NCI-H146 treated with DMSO at 0.1 percent for 48 hours (cell line): ENCODE measurements around the gene RIN3.

Experiments used
- DNase-seq: peaks from one replicate; lab custom pipeline; 2025; ENCODE audit not compliant: unreplicated experiment; lab: John Stamatoyannopoulos, UW

Gene RIN3

DNA sequence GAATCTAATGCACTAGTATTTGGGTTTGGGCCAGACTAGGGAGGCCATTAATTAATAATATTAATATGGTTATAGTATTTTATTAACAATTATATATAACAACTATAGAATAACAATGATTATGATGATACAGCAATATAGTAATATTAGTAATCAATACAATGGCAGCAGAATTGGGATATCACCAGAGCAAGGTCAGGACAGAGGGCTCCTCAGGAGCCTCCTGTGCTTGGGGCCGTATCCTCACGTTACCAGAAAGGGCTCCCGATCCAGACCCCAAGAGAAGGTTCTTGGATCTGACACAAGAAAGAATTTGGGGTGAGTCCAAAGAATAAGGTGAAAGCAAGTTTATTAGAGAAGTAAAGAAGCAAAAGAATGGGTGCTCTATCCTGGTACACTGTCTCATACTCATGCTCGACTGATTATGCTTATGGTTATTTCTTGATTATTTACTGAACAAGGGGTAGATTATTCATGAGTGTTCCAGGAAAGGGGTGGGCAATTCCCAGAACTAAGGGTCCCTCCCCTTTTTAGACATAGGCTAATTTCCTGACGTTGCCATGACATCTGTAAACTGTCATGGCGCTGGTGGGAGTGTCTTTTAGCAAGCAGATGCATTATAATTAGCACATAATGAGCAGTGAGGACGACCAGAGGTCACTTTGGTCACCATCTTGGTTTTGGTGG, 61.6 kb downstream of the RIN3 start:
- no peak for DNase-seq

DNA sequence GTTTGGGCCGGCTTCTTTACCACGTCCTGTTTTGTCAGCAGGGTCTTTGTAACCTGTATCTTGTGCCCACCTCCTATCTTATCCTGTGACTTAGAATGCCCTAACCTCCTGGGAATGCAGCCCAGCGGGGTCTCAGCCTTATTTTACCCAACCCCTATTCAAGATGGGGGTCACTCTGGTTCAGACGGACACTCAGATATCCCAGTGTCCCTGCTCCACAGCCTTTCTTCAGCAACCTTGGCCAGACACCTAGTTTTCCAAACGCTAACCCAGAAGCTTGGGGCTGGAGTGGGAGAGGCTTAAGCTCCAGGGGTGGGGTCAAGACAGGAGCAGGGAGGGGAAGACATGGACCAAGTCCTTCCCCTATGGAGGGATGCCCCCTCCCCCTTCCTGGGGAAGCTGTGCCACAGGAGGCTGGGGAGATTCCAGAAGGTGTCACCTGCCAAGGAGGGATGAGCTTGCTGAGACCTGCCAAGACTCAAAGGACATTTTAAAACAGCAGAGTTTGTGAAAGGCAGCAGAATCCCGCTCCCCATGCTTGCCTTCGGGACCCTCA, 62.2 kb downstream of the RIN3 start:
- no peak for DNase-seq

DNA sequence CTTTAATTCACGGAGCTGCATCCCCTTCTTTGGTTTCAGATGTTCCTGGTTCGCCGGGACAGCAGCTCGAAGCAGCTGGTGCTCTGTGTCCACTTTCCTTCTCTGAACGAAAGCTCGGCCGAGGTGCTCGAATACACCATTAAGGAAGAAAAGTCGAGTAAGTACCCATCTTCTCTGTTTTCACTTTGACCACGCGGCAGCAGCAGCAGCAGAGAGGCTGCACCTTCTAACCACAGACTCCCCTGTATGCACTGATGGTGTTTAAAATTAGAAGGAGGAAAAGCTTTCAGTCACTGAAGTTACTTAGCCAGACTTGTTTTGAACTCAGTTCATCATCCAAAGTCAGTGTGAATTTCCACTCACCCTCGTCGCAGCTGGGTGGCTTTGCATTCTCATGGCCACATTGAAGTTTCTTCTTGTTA, 63.8 kb downstream of the RIN3 start:
- no peak for DNase-seq

DNA sequence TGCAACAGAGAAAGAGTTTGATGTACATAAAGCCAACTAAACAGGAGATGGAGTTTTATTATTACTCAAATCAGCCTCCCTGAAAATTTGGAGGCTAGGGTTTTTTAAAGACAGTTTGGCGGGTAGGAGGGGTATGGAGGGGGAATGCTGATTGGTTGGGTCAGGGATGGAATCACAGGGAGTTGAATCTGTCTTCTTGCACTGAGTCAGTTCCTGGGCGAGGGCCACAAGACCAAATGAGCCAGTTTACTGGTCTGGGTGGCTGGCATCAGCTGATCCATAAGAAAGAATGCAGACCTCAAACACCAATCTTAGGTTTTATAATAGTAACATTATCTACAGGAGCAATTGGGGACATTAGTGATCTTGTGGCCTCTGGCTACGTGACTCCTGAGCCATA, 64.9 kb downstream of the RIN3 start:
- no peak for DNase-seq

GRCh38 chr14:92579244-92579936, 65.8 kb downstream of the RIN3 start:
- DNase-seq = no peak

DNA sequence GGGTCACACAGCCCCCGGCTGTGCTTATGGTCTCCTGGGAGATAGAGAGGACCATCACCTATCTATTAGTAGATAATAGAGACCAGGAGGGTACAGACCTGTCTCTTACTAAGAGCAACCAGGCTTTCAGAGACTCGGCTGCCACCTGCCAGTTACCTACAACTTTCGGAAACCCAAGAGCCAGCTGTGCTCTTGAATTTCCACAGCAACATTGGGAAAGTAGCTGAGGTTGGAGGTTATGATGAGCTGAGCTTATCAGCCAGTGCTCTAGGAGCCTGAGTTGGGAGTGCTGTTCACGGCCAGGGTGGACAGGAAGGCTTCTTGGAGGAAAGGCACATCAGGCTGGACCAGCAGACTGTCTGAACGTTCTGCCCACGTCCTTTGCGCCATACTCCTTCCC, 67.6 kb downstream of the RIN3 start:
- DNase-seq = no peak

DNA sequence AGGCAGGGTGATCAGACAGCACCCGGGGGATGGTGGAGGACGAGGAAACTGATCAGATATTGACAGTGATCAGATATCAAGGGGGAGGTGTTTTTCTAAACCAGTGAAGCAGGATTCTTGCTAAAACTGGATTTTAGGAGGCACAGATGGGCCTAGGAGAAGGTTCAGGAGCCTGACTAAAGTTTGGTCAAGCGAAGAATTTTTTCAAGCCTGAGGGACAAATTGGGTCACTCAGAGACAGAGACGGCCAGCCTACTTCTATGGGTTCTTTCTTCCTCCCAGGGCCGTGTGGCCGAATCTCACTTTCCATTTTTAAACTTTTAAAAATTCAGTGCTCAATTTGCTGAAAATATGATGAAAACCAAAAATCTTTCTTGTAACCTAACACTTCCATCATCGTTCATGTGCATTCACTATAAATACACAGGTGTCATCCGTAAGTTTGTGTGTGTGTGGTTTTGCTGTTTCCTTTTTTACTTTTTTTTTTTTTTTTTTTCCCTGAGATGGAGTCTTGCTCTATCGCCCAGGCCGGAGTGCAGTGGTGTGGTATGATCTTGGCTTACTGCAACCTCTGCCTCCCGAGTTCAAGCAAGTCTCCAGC, 68.5 kb downstream of the RIN3 start:
- DNase-seq = no peak

DNA sequence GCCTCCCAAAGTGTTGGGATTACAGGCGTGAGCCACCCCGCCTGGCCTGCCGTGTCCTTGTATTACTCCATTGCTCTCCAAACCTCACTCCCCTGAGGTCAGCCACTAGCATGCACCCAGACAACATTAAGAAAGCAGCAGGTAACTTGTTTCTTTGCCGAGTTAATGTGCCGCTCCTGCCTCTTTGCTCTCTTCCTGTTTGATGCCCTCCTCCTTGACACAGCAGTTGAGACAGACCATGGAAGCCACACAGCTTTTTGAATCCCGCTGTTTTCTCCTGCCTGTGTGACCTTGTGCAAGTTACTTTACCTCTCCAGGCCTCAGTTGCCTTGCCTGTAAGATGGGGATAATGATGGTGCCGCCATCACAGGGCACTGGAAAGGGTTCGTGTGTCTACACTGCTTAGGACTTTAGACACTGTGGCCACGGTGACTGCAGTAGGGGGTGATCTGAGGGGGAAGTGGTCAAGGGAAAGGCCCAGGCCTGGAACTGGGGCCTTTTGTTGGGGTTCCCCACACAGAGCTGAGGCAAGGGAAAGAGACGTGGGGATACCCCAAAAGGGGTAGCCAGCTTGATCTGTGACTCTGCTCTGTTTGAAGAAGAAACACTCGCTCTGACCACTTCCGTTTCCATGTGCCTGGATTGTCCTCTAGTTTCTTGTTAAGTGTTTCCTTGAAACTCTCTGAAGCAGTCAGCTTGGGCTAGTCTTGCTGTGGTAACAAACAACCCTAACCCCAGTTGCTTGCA, 69.3 kb downstream of the RIN3 start:
- no peak for DNase-seq

DNA sequence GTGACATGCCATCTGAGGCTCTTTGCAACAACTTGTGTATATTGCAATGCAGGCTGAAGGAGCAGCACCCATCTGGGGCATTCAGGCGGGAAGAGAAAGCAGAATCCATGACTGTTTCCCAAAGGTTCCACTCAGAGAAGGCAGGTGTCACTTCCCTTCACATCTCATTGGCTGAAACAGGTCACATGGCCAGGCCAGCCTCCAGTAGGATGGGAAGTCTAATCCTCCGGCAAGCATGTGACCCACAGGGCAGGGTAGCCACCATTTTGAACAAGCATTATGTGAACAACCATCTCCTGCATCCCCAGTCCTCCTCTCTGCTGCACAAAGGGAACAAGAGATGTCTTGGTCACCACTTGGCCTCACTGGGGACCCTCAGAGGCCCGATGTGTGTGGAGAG, 70.6 kb downstream of the RIN3 start:
- no peak for DNase-seq

GRCh38 chr14:92584816-92585215, 71.2 kb downstream of the RIN3 start:
- no peak for DNase-seq

- no peak for DNase-seq
These were observed 72.7 kb downstream of the RIN3 start for GRCh38 chr14:92585981-92586937.

- DNase-seq = no peak
These were observed 73.5 kb downstream of the RIN3 start for GRCh38 chr14:92586963-92587699.

DNA sequence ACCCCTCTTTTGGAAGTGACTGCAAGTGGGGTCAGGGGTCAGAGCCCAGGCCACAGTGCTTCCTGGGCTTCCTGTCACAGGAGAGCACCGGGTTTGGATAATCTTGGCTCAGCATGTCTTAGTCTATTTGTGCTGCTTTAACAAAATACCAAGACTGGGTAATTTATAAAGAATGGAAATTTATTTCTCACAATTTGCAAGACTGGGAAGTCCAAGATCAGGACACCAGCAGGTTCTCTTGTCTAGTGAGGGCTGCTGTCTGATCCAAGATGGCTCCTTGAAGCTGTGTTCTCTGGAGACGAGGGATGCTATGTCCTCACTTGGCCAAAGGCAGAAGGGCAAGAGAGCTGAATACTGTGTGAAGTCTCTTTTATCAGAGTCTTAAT, 74.1 kb downstream of the RIN3 start:
- DNase-seq = no peak

DNA sequence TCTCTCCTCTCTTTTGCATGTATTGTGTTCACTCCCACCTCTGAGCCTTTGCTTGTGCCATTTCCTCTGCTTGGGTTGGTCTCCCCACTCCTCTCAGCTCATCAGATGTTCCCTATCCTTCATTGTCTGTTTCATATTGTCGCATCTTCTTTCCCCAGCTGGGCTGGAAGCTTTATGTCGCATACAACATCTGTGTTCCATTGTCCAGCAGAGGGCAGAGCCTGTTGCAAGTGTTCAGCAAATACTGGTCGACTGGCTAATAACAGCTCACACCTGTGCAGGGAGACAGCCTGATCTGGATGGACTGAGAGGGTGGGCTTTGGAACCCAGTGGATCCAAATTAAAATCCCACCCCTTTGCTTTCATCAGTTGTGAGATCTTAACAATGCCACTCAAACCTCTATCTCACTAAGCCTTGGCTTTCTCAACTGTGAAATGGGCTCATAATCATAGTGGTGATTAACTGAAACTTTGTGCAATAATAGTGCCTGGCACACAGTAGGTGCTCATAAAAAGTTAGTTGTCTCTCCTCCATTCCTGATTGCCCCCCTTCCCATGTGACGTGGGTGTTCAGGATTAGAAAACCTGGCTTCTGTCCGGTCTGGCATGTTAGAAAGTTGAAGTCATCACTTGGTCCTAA, 75.8 kb downstream of the RIN3 start:
- DNase-seq = no peak

GRCh38 chr14:92590176-92590575, 76.6 kb downstream of the RIN3 start:
- DNase-seq = no peak

- no peak for DNase-seq
These were observed 77.4 kb downstream of the RIN3 start for GRCh38 chr14:92590941-92591340.

- DNase-seq = no peak
These were observed 77.8 kb downstream of the RIN3 start for GRCh38 chr14:92591346-92591745.

DNA sequence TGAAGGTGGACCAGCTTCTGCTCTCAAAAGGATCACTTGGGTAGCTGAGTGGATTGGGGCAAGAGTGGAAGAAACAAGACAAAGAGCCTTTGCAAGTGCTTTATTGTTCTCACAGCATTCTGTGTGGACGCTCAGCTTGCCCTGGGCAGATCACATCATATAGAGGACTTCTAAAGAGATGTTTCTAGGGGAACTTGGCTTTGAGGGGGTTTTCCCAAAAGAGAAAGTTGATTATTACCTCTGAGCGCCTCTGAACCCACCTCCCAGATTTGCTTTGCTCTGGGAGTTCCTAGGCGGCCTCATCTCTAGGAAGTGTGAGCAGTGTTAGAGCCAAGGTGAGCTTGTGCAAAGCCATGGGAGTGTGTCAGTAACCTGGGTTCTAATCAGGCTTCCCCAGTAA, 81.7 kb downstream of the RIN3 start:
- DNase-seq = no peak

GRCh38 chr14:92596331-92596907, 82.8 kb downstream of the RIN3 start:
- DNase-seq = no peak
